HepG2 (cell line): ENCODE data around the gene USP36. TPM values are rescaled to one million over a fixed set of nuclear protein-coding genes. Genes with fewer than 3 reads are reported as not detected.

Experiments
- ARID5B ChIP-seq: IDR thresholded peaks from 2 replicates; pipeline ENCODE4 v1.4.0; 2020; ENCODE audit warnings: mild to moderate bottlenecking, missing genetic modification reagents
- DNMT1 ChIP-seq: sonication (generic); formaldehyde crosslinking; IDR thresholded peaks from 2 replicates; pipeline ENCODE4 v1.5.1; 2020; ENCODE audit warnings: mild to moderate bottlenecking, missing genetic modification reagents
- ETV5 ChIP-seq: IDR thresholded peaks from 2 replicates; pipeline ENCODE4 v1.6.1; 2018; ENCODE audit warnings: missing biosample characterization, missing genetic modification reagents, inconsistent platforms, borderline replicate concordance
- FOXP1 ChIP-seq, 2 experiments: fragments of 450-650 bp in 1 of 2; IDR thresholded peaks; 2 replicates each; pipeline ENCODE4 v1.6.1; 2017 to 2018; ENCODE audit warnings: antibody characterized with exemption in 1 of 2
- HMGXB4 ChIP-seq, 2 experiments: sonication (generic) in 1 of 2; formaldehyde crosslinking in 1 of 2; IDR thresholded peaks; 2 replicates each; pipeline versions ENCODE4 v1.4.0 to v1.6.1; 2018 to 2020; ENCODE audit warnings: missing genetic modification reagents in 2 of 2, borderline replicate concordance in 1 of 2, low read depth in 1 of 2, mild to moderate bottlenecking in 1 of 2, missing biosample characterization in 1 of 2
- HNF4A ChIP-seq: sonication (generic); formaldehyde crosslinking; IDR thresholded peaks from 2 replicates; pipeline ENCODE4 v1.4.0; 2020; ENCODE audit warnings: missing genetic modification reagents
- HNRNPUL1 ChIP-seq: fragments of 200-400 bp; formaldehyde crosslinking; IDR thresholded peaks from 2 replicates; pipeline ENCODE4 v1.6.1; 2017; ENCODE audit warnings: low read depth, mild to moderate bottlenecking, low read length, moderate library complexity
- MAZ ChIP-seq, 2 experiments: sonication (generic) in 1 of 2; formaldehyde crosslinking in 1 of 2; IDR thresholded peaks; 2 replicates each; pipeline versions ENCODE4 v1.5.0 to v1.6.1; 2012 to 2020; ENCODE audit warnings: low read depth in 2 of 2, mild to moderate bottlenecking in 2 of 2, borderline replicate concordance in 1 of 2, improper control_type of control experiment in 1 of 2, low read length in 1 of 2, missing genetic modification reagents in 1 of 2, moderate library complexity in 1 of 2
- MEIS2 ChIP-seq: sonication (generic); formaldehyde crosslinking; IDR thresholded peaks from 2 replicates; pipeline ENCODE4 v1.9.0; 2021; ENCODE audit warnings: mild to moderate bottlenecking, missing genetic modification reagents
- MIER2 ChIP-seq: IDR thresholded peaks from 2 replicates; pipeline ENCODE4 v1.6.1; 2016; ENCODE audit warnings: missing biosample characterization, missing genetic modification reagents
- SALL2 ChIP-seq: sonication (generic); formaldehyde crosslinking; IDR thresholded peaks from 2 replicates; pipeline ENCODE4 v1.8.1; 2023; ENCODE audit warnings: mild to moderate bottlenecking, missing genetic modification reagents, inconsistent platforms
- SOX13 ChIP-seq, 3 experiments: fragments of 450-650 bp in 1 of 3; sonication (generic) in 1 of 3; formaldehyde crosslinking in 1 of 3; IDR thresholded peaks in 2 of 3; conservative IDR thresholded peaks in 1 of 3; 2 replicates each; pipeline versions ENCODE4 v1.5.0 to v1.6.1; 2016 to 2020; ENCODE audit warnings: antibody characterized with exemption in 1 of 3, mild to moderate bottlenecking in 1 of 3, missing compliant biosample characterization in 1 of 3, missing genetic modification reagents in 1 of 3, moderate library complexity in 1 of 3
- ZIK1 ChIP-seq: sonication (generic); formaldehyde crosslinking; IDR thresholded peaks from 2 replicates; pipeline ENCODE4 v1.5.0; 2020; ENCODE audit warnings: mild to moderate bottlenecking, low read depth, missing genetic modification reagents, borderline replicate concordance
- ZNF317 ChIP-seq: sonication (generic); formaldehyde crosslinking; IDR thresholded peaks from 2 replicates; pipeline ENCODE4 v1.5.0; 2020; ENCODE audit warnings: mild to moderate bottlenecking, missing genetic modification reagents
- ZNF484 ChIP-seq: sonication (generic); formaldehyde crosslinking; IDR thresholded peaks from 2 replicates; pipeline ENCODE4 v1.5.1; 2020; ENCODE audit warnings: mild to moderate bottlenecking, low read depth, missing genetic modification reagents, borderline replicate concordance
- ZNF496 ChIP-seq: sonication (generic); formaldehyde crosslinking; IDR thresholded peaks from 2 replicates; pipeline ENCODE4 v1.8.1; 2023; ENCODE audit warnings: mild to moderate bottlenecking, moderate library complexity, missing genetic modification reagents; ENCODE audit not compliant: insufficient replicate concordance
- ZNF644 ChIP-seq: IDR thresholded peaks from 2 replicates; pipeline ENCODE4 v1.6.1; 2016; ENCODE audit warnings: low read depth
- ZNF768 ChIP-seq: sonication (generic); formaldehyde crosslinking; IDR thresholded peaks from 2 replicates; pipeline ENCODE4 v1.4.0; 2020; ENCODE audit warnings: missing genetic modification reagents
- ZNF782 ChIP-seq: sonication (generic); formaldehyde crosslinking; IDR thresholded peaks from 2 replicates; pipeline ENCODE4 v1.4.0; 2020; ENCODE audit warnings: missing genetic modification reagents, mild to moderate bottlenecking, borderline replicate concordance
- ZNF792 ChIP-seq: IDR thresholded peaks from 2 replicates; pipeline ENCODE4 v1.6.1; 2016
- polyA plus RNA-seq, 8 experiments: library from polyadenylated mRNA; depleted of rRNA in 3 of 8; stranded (reverse) in 7 of 8; unstranded in 1 of 8; fragments of >200 nt; fragmentation: Illumina TruSeq in 4 of 8; extraction: Trizol in 4 of 8; gene quantifications; 2 replicates each; pipeline versions ENCODE4 v1.2.1 to v1.2.3, GENCODE V29; 2011 to 2016; ENCODE audit warnings: low read depth in 4 of 8, missing spikeins in 1 of 8, mixed read lengths in 1 of 8; ENCODE audit not compliant: insufficient read depth in 1 of 8
- total RNA-seq, 5 experiments: library from RNA; depleted of rRNA; stranded (reverse); fragments of >200 nt; fragmentation: Illumina TruSeq; extraction: Trizol; gene quantifications; 2 replicates each; pipeline ENCODE4 v1.2.3, GENCODE V29; 2016; ENCODE audit warnings: low read depth in 1 of 5
- TF ChIP-seq, protein P1 (sequence below): sonication (generic); IDR thresholded peaks from 2 replicates; pipeline ENCODE4 v1.6.1; 2016; ENCODE audit warnings: low read depth, borderline replicate concordance

Gene USP36
- total and polyA plus RNA-seq, 2 of the 13 experiments (the other 11 are each of a cell fraction or from before 2014, with no cell fraction given): 29.6 to 45.9 TPM

DNA sequence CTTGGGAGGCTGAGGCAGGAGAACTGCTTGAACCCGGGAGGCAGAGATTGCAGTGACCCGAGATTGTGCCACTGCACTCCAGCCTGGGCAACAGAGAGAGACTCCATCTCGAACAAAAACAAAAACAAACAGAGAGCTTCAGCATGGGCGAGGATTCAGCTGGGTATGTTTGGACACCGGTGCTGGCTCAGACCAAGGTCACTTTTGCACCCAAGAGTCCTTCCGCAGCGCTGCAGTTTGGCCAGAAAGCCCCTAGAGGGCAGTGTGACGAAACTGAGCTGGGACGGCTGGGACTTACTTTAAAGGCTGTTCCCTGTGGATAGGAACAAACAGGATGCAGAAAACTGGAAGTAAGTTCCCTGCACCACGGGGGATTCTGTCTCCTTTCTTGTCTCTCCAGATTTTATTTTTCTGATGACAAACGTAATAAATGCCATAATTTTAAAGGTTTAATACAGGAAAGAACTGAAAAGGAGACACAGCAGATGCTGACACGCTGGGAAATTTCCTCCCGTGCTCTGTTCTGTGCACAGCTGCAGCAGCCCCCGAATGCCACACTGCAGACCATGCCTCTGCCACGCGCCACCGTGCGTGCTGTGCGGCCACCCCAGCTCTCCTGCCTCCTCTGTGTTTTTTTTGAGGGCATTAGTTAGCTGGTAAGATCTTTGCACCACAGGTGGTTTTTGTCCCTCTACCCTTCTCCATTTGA is 25.2 kb upstream of the USP36 start (continued):
- TF ChIP-seq MAZ (IDR thresholded peaks at IDR 0.05; ENCODE audit: borderline replicate concordance, low read depth, low read length) (no peak), MAZ (CRISPR knock-in tag; IDR thresholded peaks at IDR 0.05; ENCODE audit: low read depth) (peak; percentile 49; the same call in 1 of the 2 replicates), SOX13 (IDR thresholded peaks at IDR 0.05) (no peak), SOX13 (CRISPR knock-in tag; conservative IDR thresholded peaks at IDR 0.05 in 1 of 2, IDR thresholded peaks at IDR 0.05 in 1 of 2) (peak in 1 of 2 experiments; percentile 46; a peak in 1 of 4 replicates), HMGXB4 (CRISPR knock-in tag; IDR thresholded peaks at IDR 0.05; ENCODE audit: borderline replicate concordance in 1 of 2, low read depth in 1 of 2) (peak; percentile 69 to 90; a peak in 2 of 4 replicates), HNRNPUL1 (no peak), ZNF792 (0 out of 2 replicates have a peak, but pooled peaks have one; percentile 22), ZNF782 (CRISPR knock-in tag) (peak; percentile 29; the same call in 1 of the 2 replicates), ZNF644 (0 out of 2 replicates have a peak, but pooled peaks have one; percentile 28), ZNF768 (CRISPR knock-in tag) (peak; percentile 9; the same call in 1 of the 2 replicates), DNMT1 (CRISPR knock-in tag) (peak; percentile 42; the same call in 1 of the 2 replicates), MIER2 (CRISPR knock-in tag) (peak; percentile 61; the same call in 1 of the 2 replicates), ARID5B (peak; percentile 52; the same call in 1 of the 2 replicates), SALL2 (CRISPR knock-in tag) (0 out of 2 replicates have a peak, but pooled peaks have one; percentile 46), ZIK1 (CRISPR knock-in tag) (no peak), ZNF317 (CRISPR knock-in tag) (0 out of 2 replicates have a peak, but pooled peaks have one; percentile 31), ETV5 (CRISPR knock-in tag) (peak; percentile 56; the same call in 1 of the 2 replicates), ZNF496 (no peak), MEIS2 (CRISPR knock-in tag) (peak; percentile 44; the same call in 1 of the 2 replicates), FOXP1 (IDR thresholded peaks at IDR 0.05) (no peak), FOXP1 (CRISPR knock-in tag; IDR thresholded peaks at IDR 0.05) (peak; percentile 20; the same call in 1 of the 2 replicates), ZNF484 (CRISPR knock-in tag) (no peak), HNF4A (CRISPR knock-in tag) (peak; percentile 56)
- TF ChIP-seq, protein P1, sequence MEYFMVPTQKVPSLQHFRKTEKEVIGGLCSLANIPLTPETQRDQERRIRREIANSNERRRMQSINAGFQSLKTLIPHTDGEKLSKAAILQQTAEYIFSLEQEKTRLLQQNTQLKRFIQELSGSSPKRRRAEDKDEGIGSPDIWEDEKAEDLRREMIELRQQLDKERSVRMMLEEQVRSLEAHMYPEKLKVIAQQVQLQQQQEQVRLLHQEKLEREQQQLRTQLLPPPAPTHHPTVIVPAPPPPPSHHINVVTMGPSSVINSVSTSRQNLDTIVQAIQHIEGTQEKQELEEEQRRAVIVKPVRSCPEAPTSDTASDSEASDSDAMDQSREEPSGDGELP: peak; percentile 85; the same call in 1 of the 2 replicates
